H1 (cell line): Measurements from ENCODE around the gene GRM4. TPM values are rescaled to one million over a fixed set of nuclear protein-coding genes. Genes with fewer than 3 reads are reported as not detected.
A peak's percentile ranks its signal among the peaks of the same experiment; 100 is the strongest.

Experiments used
- CTCF ChIA-PET: fragments of 300-600 bp; sonication (Branson Sonifier 250); formaldehyde crosslinking; loops from one replicate; lab custom pipeline; 2021; ENCODE audit not compliant: partially characterized antibody; lab: Charles Lee
- POLR2A ChIA-PET: fragments of 300-600 bp; sonication (Branson Sonifier 250); formaldehyde crosslinking; loops from one replicate; lab custom pipeline; 2021; ENCODE audit warnings: inconsistent platforms; ENCODE audit not compliant: partially characterized antibody; lab: Charles Lee
- DNase-seq, 2 experiments: peaks; one replicate each; pipeline versions ENCODE4 v3.0.0 to v3.0.0-alpha.2; 2010 to 2022; ENCODE audit warnings: low spot score in 2 of 2, low read depth in 1 of 2, mixed read lengths in 1 of 2
- FAIRE-seq: peaks from 2 replicates; lab custom pipeline; 2011; peaks lifted over from hg19 to GRCh38; lab: Jason Lieb, UNC
- H2AFZ ChIP-seq: 2 replicates; pipeline ENCODE4 v1.8.1; 2012; ENCODE audit warnings: low read length, inconsistent platforms
- H2AK5ac ChIP-seq: 2 replicates; pipeline ENCODE4 v1.6.1; 2013; ENCODE audit warnings: low read depth, low read length
- H2BK120ac ChIP-seq: replicated peaks from 2 replicates; pipeline ENCODE3; 2013; ENCODE audit warnings: low read depth, low read length, inconsistent platforms
- H2BK12ac ChIP-seq: 2 replicates; pipeline ENCODE4 v1.6.1; 2013; ENCODE audit warnings: low read depth, low read length
- H2BK15ac ChIP-seq: 2 replicates; pipeline ENCODE4 v1.6.1; 2013; ENCODE audit warnings: low read length
- H2BK20ac ChIP-seq: 2 replicates; pipeline ENCODE4 v1.6.1; 2013; ENCODE audit warnings: low read length
- H2BK5ac ChIP-seq: 2 replicates; pipeline ENCODE4 v1.6.1; 2013; ENCODE audit warnings: low read depth, low read length
- H3K14ac ChIP-seq: 2 replicates; pipeline ENCODE4 v1.6.1; 2013; ENCODE audit warnings: inconsistent platforms; ENCODE audit not compliant: insufficient read length
- H3K18ac ChIP-seq: 2 replicates; pipeline ENCODE4 v1.6.1; 2013; ENCODE audit warnings: low read length; ENCODE audit errors: extremely low read depth
- H3K23ac ChIP-seq: 2 replicates; pipeline ENCODE4 v1.6.1; 2013; ENCODE audit warnings: inconsistent platforms; ENCODE audit not compliant: insufficient read length
- H3K23me2 ChIP-seq: 2 replicates; pipeline ENCODE4 v1.6.1; 2013; ENCODE audit warnings: low read depth, low read length
- H3K27ac ChIP-seq: 2 replicates; pipeline ENCODE4 v1.6.1; 2011; ENCODE audit warnings: low read depth, low read length, inconsistent platforms
- H3K27me3 ChIP-seq, 4 experiments: replicated peaks in 1 of 4; 1 replicate in 1 of 4; 2 replicates in 3 of 4; pipeline versions ENCODE4 v1.6.1 to v1.8.1; 2011 to 2013; ENCODE audit warnings: low read length in 3 of 4, mild to moderate bottlenecking in 3 of 4, inconsistent platforms in 2 of 4, mixed read lengths in 2 of 4, moderate library complexity in 1 of 4; ENCODE audit not compliant: control insufficient read depth in 3 of 4, insufficient read depth in 3 of 4; ENCODE audit errors: extremely low read depth in 1 of 4
- H3K36me3 ChIP-seq, 4 experiments: 2 replicates each; pipeline versions ENCODE4 v1.6.1 to v1.8.1; 2011 to 2013; ENCODE audit warnings: mild to moderate bottlenecking in 4 of 4, low read length in 3 of 4, moderate library complexity in 2 of 4, control low read depth in 1 of 4, inconsistent platforms in 1 of 4; ENCODE audit not compliant: insufficient read depth in 4 of 4, control insufficient read depth in 2 of 4
- H3K4ac ChIP-seq: replicated peaks from 2 replicates; pipeline ENCODE3; 2013; ENCODE audit warnings: low read length, low read depth, mixed read lengths, inconsistent platforms; ENCODE audit not compliant: insufficient read length
- H3K4me1 ChIP-seq, 4 experiments: replicated peaks in 1 of 4; 1 replicate in 1 of 4; 2 replicates in 3 of 4; pipeline versions ENCODE4 v1.6.1 to v1.8.1; 2011 to 2013; ENCODE audit warnings: low read length in 3 of 4, inconsistent platforms in 2 of 4, mixed read lengths in 1 of 4; ENCODE audit not compliant: insufficient read depth in 4 of 4, control insufficient read depth in 3 of 4
- H3K4me2 ChIP-seq, 2 experiments: 2 replicates each; pipeline versions ENCODE4 v1.6.1 to v1.8.1; 2011 to 2013; ENCODE audit warnings: low read depth in 2 of 2, low read length in 2 of 2, control low read depth in 1 of 2, inconsistent platforms in 1 of 2, mild to moderate bottlenecking in 1 of 2; ENCODE audit not compliant: insufficient read depth in 1 of 2
- H3K4me3 ChIP-seq, 4 experiments: fragments of 200-600, 300-600 bp in 1 of 4; sonication (generic), shearing (Covaris generic), sonication (Bioruptor Twin) in 1 of 4; 2 replicates each; pipeline versions ENCODE4 v1.5.1 to v1.8.1; 2011 to 2016; ENCODE audit warnings: low read length in 4 of 4, low read depth in 3 of 4, control low read depth in 2 of 4, inconsistent platforms in 2 of 4, mild to moderate bottlenecking in 2 of 4, mixed read lengths in 1 of 4, moderate library complexity in 1 of 4; ENCODE audit not compliant: insufficient read depth in 2 of 4; ENCODE audit errors: extremely low read depth in 1 of 4
- H3K56ac ChIP-seq: replicated peaks from 2 replicates; pipeline ENCODE3; 2013; ENCODE audit warnings: low read depth, mild to moderate bottlenecking, mixed read lengths, low read length, inconsistent platforms; ENCODE audit not compliant: insufficient read length
- H3K79me1 ChIP-seq: 2 replicates; pipeline ENCODE4 v1.6.1; 2013; ENCODE audit warnings: low read depth, low read length, control low read depth
- H3K79me2 ChIP-seq, 2 experiments: 2 replicates each; pipeline versions ENCODE4 v1.6.1 to v1.8.1; 2012 to 2013; ENCODE audit warnings: low read length in 2 of 2, mild to moderate bottlenecking in 2 of 2, inconsistent platforms in 1 of 2; ENCODE audit not compliant: insufficient read depth in 2 of 2, control insufficient read depth in 1 of 2
- H3K9ac ChIP-seq, 4 experiments: replicated peaks in 1 of 4; 1 replicate in 1 of 4; 2 replicates in 3 of 4; pipeline versions ENCODE4 v1.6.1 to v1.8.1; 2011 to 2013; ENCODE audit warnings: low read depth in 3 of 4, low read length in 3 of 4, control low read depth in 2 of 4, mild to moderate bottlenecking in 2 of 4, moderate library complexity in 2 of 4, inconsistent platforms in 1 of 4; ENCODE audit errors: extremely low read depth in 1 of 4
- H3K9me3 ChIP-seq, 2 experiments: 2 replicates each; pipeline versions ENCODE4 v1.6.1 to v1.8.1; 2012 to 2013; ENCODE audit warnings: mild to moderate bottlenecking in 2 of 2, moderate library complexity in 2 of 2, control low read depth in 1 of 2, inconsistent platforms in 1 of 2, low read depth in 1 of 2, low read length in 1 of 2, mixed read lengths in 1 of 2; ENCODE audit not compliant: insufficient read depth in 2 of 2
- H4K20me1 ChIP-seq, 2 experiments: replicated peaks in 1 of 2; 2 replicates each; pipeline versions ENCODE3 to v1.8.1; 2011 to 2013; ENCODE audit warnings: inconsistent platforms in 2 of 2, low read length in 2 of 2, mild to moderate bottlenecking in 1 of 2; ENCODE audit not compliant: insufficient read depth in 2 of 2, control insufficient read depth in 1 of 2
- H4K5ac ChIP-seq: 2 replicates; pipeline ENCODE4 v1.6.1; 2013; ENCODE audit warnings: low read length, low read depth, mixed read lengths, inconsistent platforms; ENCODE audit not compliant: insufficient read length
- H4K8ac ChIP-seq: 2 replicates; pipeline ENCODE4 v1.8.0; 2013; ENCODE audit warnings: mild to moderate bottlenecking, moderate library complexity, low read length, inconsistent platforms; ENCODE audit not compliant: insufficient read depth; ENCODE audit errors: extremely low read depth
- H4K91ac ChIP-seq: replicated peaks from 2 replicates; pipeline ENCODE3; 2013; ENCODE audit warnings: low read length, mixed read lengths, inconsistent platforms; ENCODE audit not compliant: insufficient read length
- BRCA1 ChIP-seq: IDR thresholded peaks from 2 replicates; pipeline ENCODE4 v1.6.1; 2012; ENCODE audit warnings: low read depth, low read length, improper control_type of control experiment
- CHD1 ChIP-seq: IDR thresholded peaks from 2 replicates; pipeline ENCODE4 v1.6.1; 2012; ENCODE audit warnings: low read depth, low read length, improper control_type of control experiment
- CREB1 ChIP-seq: IDR thresholded peaks from 2 replicates; pipeline ENCODE4 v1.6.1; 2012; ENCODE audit warnings: inconsistent platforms
- HDAC6 ChIP-seq: IDR thresholded peaks from one replicate; pipeline ENCODE4 v1.7.1; 2012; ENCODE audit warnings: low read depth, mild to moderate bottlenecking, inconsistent platforms, low read length, moderate library complexity
- JUN ChIP-seq: IDR thresholded peaks from 2 replicates; pipeline ENCODE4 v1.6.1; 2011; ENCODE audit warnings: low read depth, mild to moderate bottlenecking, improper control_type of control experiment, low read length
- POLR2AphosphoS5 ChIP-seq: IDR thresholded peaks from 2 replicates; pipeline ENCODE4 v1.6.1; 2011; ENCODE audit warnings: low read depth, low read length
- RAD21 ChIP-seq, 2 experiments: IDR thresholded peaks in 1 of 2; conservative IDR thresholded peaks in 1 of 2; 2 replicates each; pipeline ENCODE4 v1.6.1; 2011; ENCODE audit warnings: low read depth in 2 of 2, low read length in 2 of 2, improper control_type of control experiment in 1 of 2, inconsistent platforms in 1 of 2, mild to moderate bottlenecking in 1 of 2, moderate library complexity in 1 of 2
- SIX5 ChIP-seq: IDR thresholded peaks from 2 replicates; pipeline ENCODE4 v1.6.1; 2011; ENCODE audit warnings: mild to moderate bottlenecking, low read depth, low read length
- SP1 ChIP-seq: IDR thresholded peaks from 2 replicates; pipeline ENCODE4 v1.6.1; 2011; ENCODE audit warnings: low read depth, low read length
- SRF ChIP-seq: IDR thresholded peaks from 2 replicates; pipeline ENCODE4 v1.6.1; 2011; ENCODE audit warnings: mild to moderate bottlenecking, low read depth, low read length, moderate library complexity
- TEAD4 ChIP-seq: IDR thresholded peaks from 2 replicates; pipeline ENCODE4 v1.6.1; 2012; ENCODE audit warnings: low read depth, low read length, inconsistent platforms, mixed read lengths
- ZNF274 ChIP-seq: IDR thresholded peaks from 2 replicates; pipeline ENCODE4 v1.7.0; 2012; ENCODE audit warnings: low read length, borderline replicate concordance; ENCODE audit errors: extremely low read depth
- WGBS, 2 experiments: shearing (Covaris generic) in 1 of 2; methylation state at CpG; one replicate each; pipeline versions ENCODE4 v1.1.6 to v1.1.7; 2013 to 2015; ENCODE audit warnings: low lambda C conversion rate in 2 of 2, mixed read lengths in 2 of 2, inconsistent platforms in 1 of 2, low coverage in 1 of 2, missing lambda C conversion rate in 1 of 2; ENCODE audit not compliant: insufficient replicate concordance in 2 of 2, insufficient coverage in 1 of 2, insufficient read length in 1 of 2; ENCODE audit errors: extremely low coverage in 1 of 2, missing lambda C conversion rate in 1 of 2; 5-methylcytosine and 5-hydroxymethylcytosine counted together
- polyA plus RNA-seq, 7 experiments: library from polyadenylated mRNA; depleted of rRNA in 3 of 7; stranded (reverse) in 5 of 7; unstranded in 2 of 7; fragments of >200 nt in 5 of 7; fragments of 200-250 nt in 2 of 7; gene quantifications; 1 replicate in 5 of 7; 2 replicates in 1 of 7; 4 replicates in 1 of 7; pipeline versions ENCODE4 v1.2.1 to v1.2.3, GENCODE V29; 2011 to 2013; ENCODE audit warnings: missing spikeins in 2 of 7, mixed read lengths in 2 of 7
- total RNA-seq: library from RNA; stranded (reverse); fragmentation: NEBNext Ultra II Directional; extraction: Animal tissue kit (Norgen Biotek cat#: 25700); gene quantifications from 2 replicates; pipeline ENCODE4 v1.2.1, GENCODE V29; 2021
- TF ChIP-seq, protein P1 (sequence below): IDR thresholded peaks from 2 replicates; pipeline ENCODE4 v1.6.1; 2012; ENCODE audit warnings: inconsistent platforms
- TF ChIP-seq, protein P2 (sequence below): IDR thresholded peaks from 2 replicates; pipeline ENCODE4 v1.6.1; 2011; ENCODE audit warnings: low read depth, mild to moderate bottlenecking, low read length; ENCODE audit not compliant: insufficient read depth

GRM4 gene
- total and polyA plus RNA-seq, 2 of the 8 experiments (the other 6 are each of a cell fraction or from before 2014, with no cell fraction given), result 19.6 to 21.5 TPM

DNA sequence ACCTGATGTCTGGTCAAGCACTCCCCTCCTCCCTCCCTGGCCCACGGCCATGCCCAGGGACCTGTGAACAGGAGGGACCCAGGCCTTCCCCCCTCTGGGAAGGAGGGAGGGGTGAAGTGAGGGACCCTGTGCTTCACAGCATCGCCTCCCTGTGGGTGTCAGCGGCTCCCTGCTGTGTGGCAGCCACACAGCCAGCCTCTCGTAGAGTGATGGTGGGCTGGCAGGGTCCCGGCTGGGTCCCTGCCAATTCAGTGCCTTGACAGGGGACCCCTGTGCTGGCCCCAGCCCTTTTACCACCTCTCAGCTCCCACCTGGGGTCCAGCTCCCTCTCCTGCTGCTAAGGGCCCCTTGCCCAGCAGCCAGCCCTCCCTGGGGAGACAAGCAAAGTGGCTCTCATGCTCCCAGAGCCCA lies 31.3 kb upstream of the GRM4 start:
- ChIA-PET POLR2A (interaction anchor here (1.5 to 1.7 kb wide), 3 partner anchors 46 to 66 kb away, joined by 3 to 10 read pairs (median 3); partner anchors contain the start of gene HMGA1), CTCF (interaction anchor here (1.1 kb wide), 1 partner anchor 19 kb away, joined by 3 read pairs; no protein-coding TSS in a partner anchor)
- Histone ChIP-seq H4K5ac (no peak overlapping the region), H4K20me1 (no peaks in the 10 kb centered on the region), H4K8ac (no peak overlapping the region; the same call in none of the 2 replicates), H3K79me2 (no peaks in the 10 kb centered on the region), H2AK5ac (0 out of 2 replicates have a peak overlapping the region, but pooled peaks have one; percentile 24), H3K9ac (no peak overlapping the region), H2BK15ac (no peak overlapping the region), H2BK12ac (no peak overlapping the region), H3K9me3 (no peaks in the 10 kb centered on the region; a peak in 1 of 4 replicates), H3K18ac (no peak overlapping the region; the same call in 1 of the 2 replicates), H3K27ac (no peak overlapping the region), H3K4ac (no peak overlapping the region), H2AFZ (no peak overlapping the region), H3K79me1 (no peaks in the 10 kb centered on the region), H3K4me2 (no peak overlapping the region), H2BK120ac (no peak overlapping the region), H3K36me3 (no peaks in the 10 kb centered on the region), H3K4me1 (peaks cover 0 to 2% (median 0%) of the 10 kb centered on the region in 4 experiments; a peak in 1 of 7 replicates), H3K56ac (no peak overlapping the region), H3K23me2 (no peaks in the 10 kb centered on the region), H2BK20ac (no peak overlapping the region), H3K23ac (no peak overlapping the region), H3K4me3 (no peak overlapping the region), H3K27me3 (no peaks in the 10 kb centered on the region), H3K14ac (no peak overlapping the region), H4K91ac (no peak overlapping the region), H2BK5ac (no peak overlapping the region)
- WGBS, 2 experiments, result 88% methylated on average over 5 of the region's 5 CpGs; no CpG with 5 or more reads in 1 of the 2 experiments
- FAIRE-seq (no peak), DNase-seq (no peak)
- TF ChIP-seq CHD1, result no peak
- TF ChIP-seq SRF, result no peak
- TF ChIP-seq, protein P1, sequence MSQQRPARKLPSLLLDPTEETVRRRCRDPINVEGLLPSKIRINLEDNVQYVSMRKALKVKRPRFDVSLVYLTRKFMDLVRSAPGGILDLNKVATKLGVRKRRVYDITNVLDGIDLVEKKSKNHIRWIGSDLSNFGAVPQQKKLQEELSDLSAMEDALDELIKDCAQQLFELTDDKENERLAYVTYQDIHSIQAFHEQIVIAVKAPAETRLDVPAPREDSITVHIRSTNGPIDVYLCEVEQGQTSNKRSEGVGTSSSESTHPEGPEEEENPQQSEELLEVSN, result no peak
- TF ChIP-seq POLR2AphosphoS5, result no peak
- TF ChIP-seq SP1, result no peak
- no peak for TF ChIP-seq SIX5
- TF ChIP-seq CREB1, result no peak
- no peak for TF ChIP-seq ZNF274
- TF ChIP-seq, protein P2, sequence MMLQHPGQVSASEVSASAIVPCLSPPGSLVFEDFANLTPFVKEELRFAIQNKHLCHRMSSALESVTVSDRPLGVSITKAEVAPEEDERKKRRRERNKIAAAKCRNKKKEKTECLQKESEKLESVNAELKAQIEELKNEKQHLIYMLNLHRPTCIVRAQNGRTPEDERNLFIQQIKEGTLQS, result no peak
- no peak for TF ChIP-seq JUN
- TF ChIP-seq HDAC6, result no peak
- no peak for TF ChIP-seq RAD21 (IDR thresholded peaks at IDR 0.05 in 1 of 2, conservative IDR thresholded peaks at IDR 0.05 in 1 of 2; ENCODE audit: low read depth in 2 of 2, low read length in 2 of 2)
- no peak for TF ChIP-seq BRCA1
- TF ChIP-seq TEAD4, result no peak
